Measurements from ENCODE around the gene LACRT. TPM values are rescaled to one million over a fixed set of nuclear protein-coding genes. Genes with fewer than 3 reads are reported as not detected.

The LACRT gene
- total and polyA plus RNA-seq, 2 of the 4 experiments (the other 2 are of a cell fraction), result not detected

GRCh38 chr12:54588890-54589267 lies 45.8 kb downstream of the LACRT start:
- H3K18ac ChIP-seq (ENCODE audit: low read depth, low read length), result no peak overlapping the region
- H2AK9ac ChIP-seq (replicated peaks; ENCODE audit: low read depth, low read length, poor library complexity), result no peak overlapping the region
- H4K20me1 ChIP-seq (ENCODE audit: insufficient read depth, low read length), result no peaks in the 10 kb centered on the region
- no peak overlapping the region for H3K56ac ChIP-seq (ENCODE audit: extremely low read depth, insufficient read depth, low read length)
- ATAC-seq (ENCODE audit: low read depth) (no peak), DNase-seq (no peak)
- no peak overlapping the region for H2AFZ ChIP-seq (replicated peaks; ENCODE audit: low read length, poor library complexity)
- peaks cover 73% of the 10 kb centered on the region for H3K27me3 ChIP-seq (ENCODE audit: control insufficient read depth, insufficient read depth, low read length)
- H3K27ac ChIP-seq (ENCODE audit: insufficient read depth, low read length), result no peak overlapping the region
- no peak overlapping the region for H3K4me3 ChIP-seq (ENCODE audit: insufficient read depth, low read depth, low read length)
- no peak overlapping the region for H2BK15ac ChIP-seq (ENCODE audit: low read depth, low read length)
- no peak overlapping the region for H3K9ac ChIP-seq (ENCODE audit: low read depth, low read length)
- no peaks in the 10 kb centered on the region for H3K36me3 ChIP-seq (ENCODE audit: control insufficient read depth, insufficient read depth, low read length)
- intact Hi-C loops (cut with micrococcal nuclease), result no loop called here
- no peak for TF ChIP-seq RCOR1 (IDR thresholded peaks at IDR 0.05; ENCODE audit: insufficient replicate concordance, low read length)
- TF ChIP-seq FOS (IDR thresholded peaks at IDR 0.05; ENCODE audit: low read depth, low read length), result no peak
- no peak for TF ChIP-seq BHLHE40 (IDR thresholded peaks at IDR 0.05; ENCODE audit: low read depth, low read length)
- TF ChIP-seq CHD1 (IDR thresholded peaks at IDR 0.05; ENCODE audit: low read depth, low read length), result no peak
- TF ChIP-seq MAFK (IDR thresholded peaks at IDR 0.05; ENCODE audit: low read depth, low read length), result no peak
- no peak for TF ChIP-seq RFX5 (IDR thresholded peaks at IDR 0.05; ENCODE audit: low read depth, low read length)
- TF ChIP-seq POLR2A (IDR thresholded peaks at IDR 0.05; ENCODE audit: low read depth, low read length), result no peak
- TF ChIP-seq CEBPB (IDR thresholded peaks at IDR 0.05; ENCODE audit: low read depth, low read length), result no peak
- no peak for TF ChIP-seq ELK1 (IDR thresholded peaks at IDR 0.05; ENCODE audit: borderline replicate concordance, low read depth, low read length)
- no peak for TF ChIP-seq USF2 (IDR thresholded peaks at IDR 0.05; ENCODE audit: low read depth, low read length)
- no peak for TF ChIP-seq MAZ (IDR thresholded peaks at IDR 0.05; ENCODE audit: borderline replicate concordance, low read depth, low read length)
- no peak for TF ChIP-seq NFE2L2 (IDR thresholded peaks at IDR 0.05; ENCODE audit: low read depth, low read length)
- H3K4me2 ChIP-seq (ENCODE audit: low read depth, low read length), result no peak overlapping the region
- no peak overlapping the region for H3K14ac ChIP-seq (replicated peaks; ENCODE audit: low read depth, low read length)
- in situ Hi-C loops (cut with MboI; ENCODE audit: low sequenced_read_pairs), result no loop called here
- no peaks in the 10 kb centered on the region for H3K4me1 ChIP-seq (ENCODE audit: control insufficient read depth, insufficient read depth, low read length)
- WGBS, 2 experiments (ENCODE audit: extremely low coverage in 2 of 2, insufficient read length in 1 of 2), result 13 to 100% methylated on average over 1 to 12 of the region's 13 CpGs
- no peaks in the 10 kb centered on the region for H3K79me1 ChIP-seq (ENCODE audit: low read depth in 1 of 2, low read length in 2 of 2)
- H4K91ac ChIP-seq (ENCODE audit: insufficient read depth, low read depth, low read length), result no peak overlapping the region
- BruUV-seq (replicated peaks), result no TSS peak
- no peak overlapping the region for H2BK20ac ChIP-seq (ENCODE audit: low read depth, low read length)
- H2BK120ac ChIP-seq (ENCODE audit: low read depth, low read length), result no peak overlapping the region
- H3K23ac ChIP-seq (ENCODE audit: low read depth, low read length), result no peak overlapping the region
- no peak overlapping the region for H4K8ac ChIP-seq (ENCODE audit: low read depth in 2 of 2, low read length in 2 of 2)
- H3K9me3 ChIP-seq (ENCODE audit: control insufficient read depth, insufficient read depth, low read length), result no peaks in the 10 kb centered on the region
- H4K5ac ChIP-seq (ENCODE audit: low read depth, low read length), result no peak overlapping the region
- ChIA-PET CTCF (no interaction called here), POLR2A (ENCODE audit: unreplicated experiment) (no interaction called here)
- no peaks in the 10 kb centered on the region for H3K9me1 ChIP-seq (ENCODE audit: insufficient read depth, low read length)
- H3K4ac ChIP-seq (ENCODE audit: low read depth, low read length), result no peak overlapping the region
- no peak overlapping the region for H2AK5ac ChIP-seq (ENCODE audit: low read depth, low read length)
- H2BK5ac ChIP-seq (ENCODE audit: low read depth, low read length, poor library complexity, severe bottlenecking), result no peak overlapping the region
- dilution Hi-C loops (cut with HindIII; ENCODE audit: low sequenced_read_pairs, unreplicated experiment), result no loop called here
